Epithelial cell of esophagus (primary cell): Measurements from ENCODE around the gene CPPED1.

Experiments
- DNase-seq: peaks from one replicate; pipeline ENCODE4 v3.0.0; 2010; ENCODE audit warnings: low read depth
- H3K4me3 ChIP-seq: 2 replicates; pipeline ENCODE4 v1.5.1; 2011; ENCODE audit warnings: mild to moderate bottlenecking, low read length, control low read depth
- TF ChIP-seq, protein P1 (sequence below): IDR thresholded peaks from 2 replicates; pipeline ENCODE4 v1.5.1; 2011; ENCODE audit warnings: low read depth, mild to moderate bottlenecking, low read length, control low read depth, inconsistent platforms; ENCODE audit not compliant: insufficient read depth; ENCODE audit errors: missing control alignments

The CPPED1 gene, protein sequence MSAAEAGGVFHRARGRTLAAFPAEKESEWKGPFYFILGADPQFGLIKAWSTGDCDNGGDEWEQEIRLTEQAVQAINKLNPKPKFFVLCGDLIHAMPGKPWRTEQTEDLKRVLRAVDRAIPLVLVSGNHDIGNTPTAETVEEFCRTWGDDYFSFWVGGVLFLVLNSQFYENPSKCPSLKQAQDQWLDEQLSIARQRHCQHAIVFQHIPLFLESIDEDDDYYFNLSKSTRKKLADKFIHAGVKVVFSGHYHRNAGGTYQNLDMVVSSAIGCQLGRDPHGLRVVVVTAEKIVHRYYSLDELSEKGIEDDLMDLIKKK

DNA sequence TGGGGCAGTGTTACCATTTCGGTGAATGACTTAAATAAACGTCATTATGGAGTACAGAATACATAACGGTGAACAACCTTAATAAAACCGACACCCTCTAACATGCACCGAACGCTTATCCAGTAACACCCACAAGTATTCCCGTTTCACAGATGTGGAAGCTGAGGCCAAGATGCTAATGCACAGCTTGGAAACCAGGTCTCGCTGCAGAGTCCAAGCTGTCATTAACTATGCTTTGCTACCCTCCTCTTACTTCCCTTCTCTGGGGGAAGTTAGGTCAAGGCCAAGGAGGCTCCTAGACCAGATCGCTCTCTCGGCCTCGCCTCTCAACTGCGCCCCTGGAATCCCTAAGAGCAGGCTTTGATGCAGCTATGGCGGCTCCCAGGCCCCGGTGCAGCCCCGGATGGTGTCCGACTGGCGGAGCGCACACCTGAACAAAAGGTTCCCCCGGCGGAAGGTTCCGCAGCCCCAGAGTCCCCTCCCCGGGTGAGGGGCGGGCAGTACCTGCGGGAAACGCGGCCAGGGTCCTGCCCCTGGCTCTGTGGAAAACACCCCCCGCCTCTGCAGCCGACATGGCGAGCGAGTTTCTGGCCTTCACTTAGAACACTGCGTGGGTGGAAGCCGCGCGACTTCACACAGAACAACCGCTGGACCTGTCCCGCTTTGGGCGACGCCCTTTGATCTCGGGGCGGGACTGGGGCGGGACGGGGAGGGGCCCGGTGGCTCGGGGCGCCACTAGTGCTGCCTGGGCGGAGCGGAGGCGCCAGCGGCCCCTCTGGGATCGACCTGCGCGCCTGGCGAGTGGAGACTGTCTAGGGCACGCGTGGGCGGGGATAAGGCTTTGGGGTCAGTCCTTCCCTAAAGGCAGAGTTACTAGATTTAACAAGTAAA, at the start of gene CPPED1:
CPPED1 (minus strand) TSS at position 685 of the 891 bp plus-strand sequence; CDS start at position 574, 111 bp downstream.
- peak within 1 kb of the TSS; percentile 40 for H3K4me3 ChIP-seq
- DNase-seq = peak; percentile 32
- TF ChIP-seq, protein P1, sequence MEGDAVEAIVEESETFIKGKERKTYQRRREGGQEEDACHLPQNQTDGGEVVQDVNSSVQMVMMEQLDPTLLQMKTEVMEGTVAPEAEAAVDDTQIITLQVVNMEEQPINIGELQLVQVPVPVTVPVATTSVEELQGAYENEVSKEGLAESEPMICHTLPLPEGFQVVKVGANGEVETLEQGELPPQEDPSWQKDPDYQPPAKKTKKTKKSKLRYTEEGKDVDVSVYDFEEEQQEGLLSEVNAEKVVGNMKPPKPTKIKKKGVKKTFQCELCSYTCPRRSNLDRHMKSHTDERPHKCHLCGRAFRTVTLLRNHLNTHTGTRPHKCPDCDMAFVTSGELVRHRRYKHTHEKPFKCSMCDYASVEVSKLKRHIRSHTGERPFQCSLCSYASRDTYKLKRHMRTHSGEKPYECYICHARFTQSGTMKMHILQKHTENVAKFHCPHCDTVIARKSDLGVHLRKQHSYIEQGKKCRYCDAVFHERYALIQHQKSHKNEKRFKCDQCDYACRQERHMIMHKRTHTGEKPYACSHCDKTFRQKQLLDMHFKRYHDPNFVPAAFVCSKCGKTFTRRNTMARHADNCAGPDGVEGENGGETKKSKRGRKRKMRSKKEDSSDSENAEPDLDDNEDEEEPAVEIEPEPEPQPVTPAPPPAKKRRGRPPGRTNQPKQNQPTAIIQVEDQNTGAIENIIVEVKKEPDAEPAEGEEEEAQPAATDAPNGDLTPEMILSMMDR = no peak

DNA sequence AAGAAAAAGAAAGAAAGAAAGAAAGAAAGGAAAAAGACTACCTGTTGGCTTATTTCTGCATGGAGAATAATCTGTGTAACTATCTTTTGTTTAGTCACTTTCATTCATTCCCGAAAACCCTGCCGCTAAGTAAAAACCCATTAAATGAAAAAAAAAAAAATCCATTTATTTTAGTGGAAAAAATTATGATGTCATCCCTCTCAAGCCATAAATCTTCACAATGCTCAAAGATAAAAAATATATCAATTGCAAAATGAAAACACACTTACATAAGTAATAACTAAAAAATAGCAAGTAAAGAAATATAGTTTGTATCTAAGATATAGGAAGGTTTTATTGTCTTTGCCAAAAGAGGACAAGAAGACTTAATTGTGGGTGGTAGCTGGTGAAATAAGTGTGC, 46.5 kb upstream of the CPPED1 start:
- no peak overlapping the region for H3K4me3 ChIP-seq
- TF ChIP-seq, protein P1 = no peak
- no peak for DNase-seq

DNA sequence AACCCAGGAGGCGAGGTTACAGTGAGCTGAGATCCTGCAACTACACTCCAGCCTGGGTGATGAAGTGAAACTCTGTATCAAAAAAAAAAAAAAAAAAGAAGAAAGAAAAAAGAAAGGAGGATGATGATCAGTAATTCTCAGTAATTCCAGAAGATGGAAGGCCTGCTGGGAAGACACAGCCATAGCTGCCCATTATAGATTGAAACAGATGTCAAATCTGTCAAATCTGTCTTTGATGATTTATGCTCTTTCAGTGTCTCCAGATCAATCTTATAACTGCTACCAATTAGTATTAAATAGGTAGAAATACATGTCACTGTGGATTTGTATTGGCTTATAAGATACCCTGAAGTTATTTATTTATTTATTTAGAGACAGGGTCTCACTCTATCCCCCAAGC, 42.9 kb upstream of the CPPED1 start:
- no peak for DNase-seq
- TF ChIP-seq, protein P1 = no peak
- H3K4me3 ChIP-seq = no peak overlapping the region

DNA sequence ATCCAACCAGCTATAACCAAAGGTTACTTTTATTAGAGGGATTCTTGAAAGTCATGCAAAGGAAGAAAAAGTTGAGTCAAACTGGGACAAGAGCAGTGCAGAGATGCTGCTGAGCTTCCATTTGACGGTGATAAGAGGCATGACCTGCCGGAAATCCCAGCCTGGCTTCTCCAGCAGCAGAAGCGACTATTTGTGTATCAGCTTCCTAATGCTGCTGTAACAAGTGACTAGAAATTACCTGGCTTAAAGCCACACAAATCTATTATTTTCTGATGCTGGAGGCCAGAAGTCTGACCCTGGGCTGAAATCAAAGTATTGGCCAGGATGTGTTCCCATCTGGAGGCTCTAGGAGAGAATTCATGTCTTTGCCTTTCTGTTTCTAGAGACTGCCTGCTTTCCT, 41.6 kb upstream of the CPPED1 start:
- DNase-seq = no peak
- TF ChIP-seq, protein P1 = no peak
- H3K4me3 ChIP-seq = no peak overlapping the region

DNA sequence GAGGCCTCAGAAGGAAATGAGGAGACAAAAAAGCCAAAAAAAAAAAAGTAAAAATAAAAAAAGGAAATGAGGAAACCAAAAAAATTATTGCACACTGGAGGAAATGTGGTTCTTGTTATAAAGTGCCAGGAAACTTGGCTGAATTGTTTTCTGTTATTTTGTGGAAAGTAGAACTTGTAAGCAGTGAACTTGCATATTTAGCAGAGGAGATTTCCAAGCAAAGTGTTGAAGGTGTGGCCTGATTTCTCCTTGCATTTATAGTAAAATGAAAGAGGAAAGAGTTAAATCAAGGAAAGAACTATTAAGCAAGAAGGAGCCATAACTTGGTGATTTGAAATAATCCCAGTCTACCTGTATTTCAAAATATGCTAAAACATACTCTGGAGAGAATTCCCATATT, 34.1 kb upstream of the CPPED1 start:
- no peak for DNase-seq
- no peak overlapping the region for H3K4me3 ChIP-seq
- TF ChIP-seq, protein P1 = no peak

DNA sequence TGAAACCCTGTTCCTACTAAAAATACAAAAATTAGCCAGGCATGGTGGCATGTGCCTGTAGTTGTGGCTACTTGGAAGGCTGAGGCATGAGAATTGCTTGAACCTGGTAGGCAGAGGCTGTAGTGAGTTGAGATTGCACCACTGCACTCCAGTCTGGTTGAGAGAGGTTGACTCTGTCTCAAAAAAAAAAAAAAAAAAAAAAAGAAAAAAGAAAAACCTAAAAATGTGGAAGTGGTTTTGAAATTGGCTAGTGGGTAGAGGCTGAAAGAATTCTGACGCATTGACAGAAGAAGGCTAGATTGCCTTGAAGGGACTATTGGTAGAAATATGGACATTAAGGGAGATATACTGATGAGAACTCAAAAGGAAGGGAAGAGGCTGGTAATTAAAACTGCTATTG, 33.6 kb upstream of the CPPED1 start:
- no peak for DNase-seq

More for the DNA sequence above, 33.6 kb upstream of the CPPED1 start:
- H3K4me3 ChIP-seq = no peak overlapping the region
- TF ChIP-seq, protein P1 = no peak
